Activated naive CD4-positive, alpha-beta T cell (primary cell): ENCODE results near the gene BAIAP2L2.

Experiments used
- DNase-seq, 4 experiments: peaks; one replicate each; lab custom pipeline; 2025; lab: John Stamatoyannopoulos, UW

The BAIAP2L2 gene

GRCh38 chr22:38107692-38108515, 2.6 kb downstream of the BAIAP2L2 start:
- no peak for DNase-seq

DNA sequence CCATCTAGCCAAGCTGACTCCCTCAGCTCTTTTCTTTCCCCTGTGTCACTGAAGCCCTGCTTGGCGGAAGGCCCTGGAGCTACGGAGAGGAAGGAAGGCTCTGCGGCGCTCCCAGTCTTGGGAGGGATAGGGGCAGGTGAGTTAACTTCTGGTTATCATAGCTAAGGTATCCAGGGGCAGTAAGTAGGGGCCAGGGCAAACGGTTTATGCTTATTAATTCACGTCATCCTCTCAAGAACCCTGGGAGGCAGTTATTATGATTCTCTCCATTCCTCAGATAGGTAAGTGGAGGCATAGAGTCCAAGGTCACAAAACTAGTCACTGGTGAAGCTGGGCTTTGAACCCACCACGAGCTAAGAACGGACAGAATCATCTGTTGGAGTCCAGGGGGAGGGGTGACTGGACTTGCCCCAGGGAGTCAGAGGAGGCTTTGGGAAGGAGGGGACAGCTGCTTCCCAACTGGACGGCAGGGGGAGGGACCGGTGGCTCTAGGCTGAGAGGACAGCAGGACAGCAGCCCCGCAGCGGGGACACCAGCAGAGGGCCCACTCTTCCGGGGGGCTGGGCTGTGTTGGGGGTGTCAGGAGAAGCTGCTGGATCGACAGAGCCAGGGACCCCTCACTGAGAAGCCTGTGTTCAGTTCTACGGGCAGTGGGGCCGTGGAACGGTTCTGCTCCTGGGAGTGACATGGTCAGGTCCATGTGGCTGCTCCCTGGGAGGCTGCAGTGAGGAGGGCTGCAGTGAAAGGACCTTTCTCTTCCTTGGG, 3.5 kb downstream of the BAIAP2L2 start:
- DNase-seq: no peak

DNA sequence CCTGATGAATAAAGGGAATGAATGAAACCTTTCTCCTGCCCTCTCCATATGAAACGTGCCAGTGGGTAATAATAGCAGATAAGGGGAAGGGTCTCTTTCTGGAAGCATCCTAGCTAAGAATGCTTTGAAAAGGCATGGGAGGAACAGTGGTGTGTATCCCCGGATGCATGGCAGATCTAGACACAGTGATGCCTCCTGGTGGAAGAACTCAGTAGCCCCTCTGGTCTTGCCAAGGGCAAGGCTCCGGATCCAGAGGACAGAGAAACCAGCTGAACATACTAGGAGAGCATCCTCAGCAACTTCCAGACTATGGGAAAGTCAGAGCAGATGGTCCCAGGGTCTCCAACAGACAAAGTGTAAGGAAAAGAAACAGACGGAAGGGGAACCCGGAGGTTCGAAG, 6.4 kb downstream of the BAIAP2L2 start:
- DNase-seq: no peak

GRCh38 chr22:38103641-38104040, 6.8 kb downstream of the BAIAP2L2 start:
- DNase-seq: no peak

DNA sequence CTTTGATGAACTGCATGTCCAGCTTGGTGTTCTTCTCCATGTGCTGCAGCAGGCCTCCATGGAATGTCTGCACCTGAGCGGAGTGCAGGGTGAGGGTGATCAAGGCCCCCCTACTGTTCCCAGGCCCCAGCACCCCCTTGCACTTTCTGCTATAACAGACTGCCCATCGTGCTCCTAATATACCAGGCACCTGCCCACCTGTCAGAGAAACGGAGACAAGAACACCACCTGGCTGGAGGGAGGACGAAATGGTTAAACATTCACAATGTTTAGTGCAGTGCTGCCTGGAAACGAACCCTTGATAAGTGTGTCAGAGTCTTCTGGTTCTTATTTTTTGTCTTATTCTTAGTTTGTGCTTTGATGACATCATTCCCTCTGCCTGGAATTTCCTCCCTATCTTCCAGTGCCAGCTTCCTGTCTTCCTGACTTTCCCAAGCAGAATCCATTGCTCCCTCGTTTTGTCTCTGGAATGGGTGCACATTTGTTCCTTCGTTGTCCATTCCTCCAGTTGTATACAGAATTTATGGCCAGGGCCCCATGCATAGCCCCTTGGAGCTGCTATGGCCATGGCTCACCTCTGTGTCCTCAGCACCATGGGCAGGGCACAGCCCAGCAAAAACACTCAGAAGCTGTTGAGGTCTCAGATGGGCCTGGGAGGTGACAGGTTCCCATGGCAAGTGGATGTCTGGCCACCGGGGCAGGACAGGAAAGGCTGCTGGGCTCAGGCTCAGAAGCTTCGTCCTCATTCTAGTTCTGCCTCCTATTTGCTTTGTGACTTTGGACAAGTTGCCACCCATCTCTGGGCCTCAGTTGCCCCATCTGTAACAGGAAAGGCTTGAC, 11.9 kb downstream of the BAIAP2L2 start:
- no peak for DNase-seq

- no peak for DNase-seq
Observed at GRCh38 chr22:38097557-38098409, 12.7 kb downstream of the BAIAP2L2 start.

GRCh38 chr22:38097058-38097457, 13.4 kb downstream of the BAIAP2L2 start:
- no peak for DNase-seq

DNA sequence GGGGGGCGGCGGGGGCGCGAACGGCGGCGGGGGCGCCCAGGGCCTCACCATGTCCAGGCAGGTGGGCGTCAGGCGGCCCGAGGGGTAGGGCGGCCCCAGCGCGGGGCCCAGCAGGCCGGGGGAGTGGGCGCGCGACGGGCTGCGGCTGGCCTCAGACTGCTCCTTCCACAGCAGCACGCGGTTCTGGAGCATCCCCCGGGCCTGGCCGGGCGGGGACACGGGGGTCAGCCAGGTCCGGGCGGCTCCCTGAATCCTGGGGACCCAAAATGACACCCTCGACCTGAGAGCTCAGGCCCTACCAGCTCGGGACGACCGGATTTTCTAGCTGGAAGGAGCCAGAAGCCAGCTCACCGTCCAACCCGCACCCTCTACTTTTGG, 21.0 kb downstream of the BAIAP2L2 start:
- no peak for DNase-seq

- no peak for DNase-seq
Observed at GRCh38 chr22:38088629-38089473, 21.6 kb downstream of the BAIAP2L2 start.

DNA sequence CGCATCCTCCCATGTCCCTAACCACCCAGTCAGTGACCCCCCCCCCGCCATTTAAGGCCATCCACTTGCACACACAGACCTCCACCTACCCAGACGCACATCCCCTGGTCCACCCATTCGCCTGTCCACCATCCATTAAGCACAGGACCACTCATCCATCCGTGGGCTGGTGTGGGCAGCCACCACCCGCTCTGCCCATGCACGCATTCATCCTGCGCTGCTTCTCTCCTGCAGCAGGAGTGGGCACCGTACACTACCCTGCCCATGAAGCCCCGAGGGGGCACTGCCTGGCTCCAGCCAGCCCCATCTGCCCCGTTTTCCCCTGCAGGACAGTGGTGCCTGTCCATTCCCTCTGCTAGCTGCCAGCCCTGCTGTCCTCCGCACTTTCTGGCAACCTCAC, 22.6 kb downstream of the BAIAP2L2 start:
- no peak for DNase-seq

DNA sequence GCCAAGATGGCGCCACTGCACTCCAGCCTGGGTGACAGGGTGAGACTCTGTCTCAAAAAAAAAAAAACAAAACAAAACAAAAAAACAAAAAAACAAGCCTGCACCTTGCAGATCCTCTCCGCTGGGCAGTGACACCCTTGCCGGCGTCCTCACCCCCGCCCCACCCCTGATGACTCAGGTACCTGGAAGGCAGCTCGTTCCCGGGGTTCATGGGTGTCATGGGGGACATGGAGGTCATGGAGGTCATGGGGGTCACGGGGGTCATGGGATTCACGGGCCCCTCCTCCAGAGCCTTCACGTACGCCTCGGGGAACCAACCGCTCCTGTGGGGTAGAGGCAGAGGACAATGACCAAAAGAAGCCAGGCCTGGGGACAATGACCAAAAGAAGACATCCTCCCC, 23.5 kb downstream of the BAIAP2L2 start:
- DNase-seq: no peak

- no peak for DNase-seq
Observed at GRCh38 chr22:38086001-38086845, 24.3 kb downstream of the BAIAP2L2 start.

DNA sequence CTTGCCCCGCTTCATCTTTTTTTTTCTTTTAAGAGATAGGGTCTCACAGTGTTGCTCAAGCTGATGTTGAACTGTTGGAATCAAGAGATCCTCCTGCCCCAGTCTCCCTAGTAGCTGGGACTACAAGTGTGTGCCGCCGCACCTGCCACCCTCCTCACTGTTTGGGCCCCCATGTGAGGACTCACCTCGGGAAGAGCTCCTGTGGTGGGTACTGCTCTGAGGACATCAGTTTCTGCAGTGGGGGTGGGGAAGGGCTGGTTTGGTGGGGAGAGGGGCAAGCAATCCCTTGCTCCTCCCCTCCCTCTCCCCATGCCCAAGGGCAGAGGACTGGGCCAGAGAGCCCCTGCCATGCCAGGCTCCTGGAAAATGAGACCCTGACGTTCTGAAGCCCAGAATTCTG, 25.0 kb downstream of the BAIAP2L2 start:
- DNase-seq: no peak

GRCh38 chr22:38085056-38085455, 25.4 kb downstream of the BAIAP2L2 start:
- no peak for DNase-seq

DNA sequence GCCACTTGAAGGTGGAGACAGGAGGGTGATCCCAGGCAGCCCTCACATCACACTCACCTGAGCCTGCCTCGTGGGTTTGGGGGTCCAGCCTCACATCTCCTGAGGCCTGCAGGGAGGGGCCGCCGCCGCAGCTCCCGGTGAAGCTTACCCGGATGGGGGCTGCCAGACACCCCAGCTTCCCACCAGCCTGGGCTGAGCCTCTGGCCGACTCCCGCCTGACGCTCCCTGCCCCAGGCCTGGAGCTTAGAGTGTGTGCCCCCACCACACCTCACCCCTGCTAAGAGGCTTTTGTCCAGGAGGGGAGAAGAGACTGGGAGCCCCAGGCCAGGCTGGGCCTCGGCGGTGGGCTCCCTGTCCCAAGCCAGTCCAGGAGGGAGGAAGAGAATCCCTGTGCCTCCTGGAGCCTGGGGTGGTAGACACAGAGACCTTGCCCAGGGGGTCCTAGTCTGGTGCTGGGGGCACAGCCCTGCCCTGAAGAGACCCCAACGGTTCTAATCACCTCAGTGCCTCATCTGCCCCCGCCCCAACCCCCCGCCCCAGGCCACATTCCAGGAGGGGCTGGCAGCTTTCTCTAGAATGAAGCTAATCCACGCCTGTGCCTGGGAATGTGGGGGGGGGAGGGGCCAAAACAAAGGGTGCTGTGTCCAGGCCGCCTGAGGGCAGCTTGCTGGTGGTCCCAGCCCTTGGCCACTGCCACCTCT, 26.4 kb downstream of the BAIAP2L2 start, which contains the start of gene SLC16A8:
Gene SLC16A8, minus strand, starts transcription at position 254 of the 701 bp plus-strand sequence. CDS start 1,311 bp downstream, outside the sequence.
- no peak for DNase-seq

GRCh38 chr22:38082986-38083710, 27.3 kb downstream of the BAIAP2L2 start:
- DNase-seq: no peak

- DNase-seq: no peak
Observed at GRCh38 chr22:38081941-38082828, 28.3 kb downstream of the BAIAP2L2 start.
